ENCODE data around the gene GNAO1. TPM values are rescaled to one million over a fixed set of nuclear protein-coding genes. Genes with fewer than 3 reads are reported as not detected.

The GNAO1 gene
- total and polyA plus RNA-seq, 2 of the 13 experiments (the other 11 are each of a cell fraction or from before 2014, with no cell fraction given) = not detected

- no peak for TF ChIP-seq ZNF143 (CRISPR knock-in tag; IDR thresholded peaks at IDR 0.05)
- TF ChIP-seq PBX2 (CRISPR knock-in tag; IDR thresholded peaks at IDR 0.05) = no peak
- TF ChIP-seq KAT7 (CRISPR knock-in tag; IDR thresholded peaks at IDR 0.05; ENCODE audit: borderline replicate concordance) = no peak
Measured at GRCh38 chr16:56371660-56371937, 180.3 kb downstream of the GNAO1 start (continued).

DNA sequence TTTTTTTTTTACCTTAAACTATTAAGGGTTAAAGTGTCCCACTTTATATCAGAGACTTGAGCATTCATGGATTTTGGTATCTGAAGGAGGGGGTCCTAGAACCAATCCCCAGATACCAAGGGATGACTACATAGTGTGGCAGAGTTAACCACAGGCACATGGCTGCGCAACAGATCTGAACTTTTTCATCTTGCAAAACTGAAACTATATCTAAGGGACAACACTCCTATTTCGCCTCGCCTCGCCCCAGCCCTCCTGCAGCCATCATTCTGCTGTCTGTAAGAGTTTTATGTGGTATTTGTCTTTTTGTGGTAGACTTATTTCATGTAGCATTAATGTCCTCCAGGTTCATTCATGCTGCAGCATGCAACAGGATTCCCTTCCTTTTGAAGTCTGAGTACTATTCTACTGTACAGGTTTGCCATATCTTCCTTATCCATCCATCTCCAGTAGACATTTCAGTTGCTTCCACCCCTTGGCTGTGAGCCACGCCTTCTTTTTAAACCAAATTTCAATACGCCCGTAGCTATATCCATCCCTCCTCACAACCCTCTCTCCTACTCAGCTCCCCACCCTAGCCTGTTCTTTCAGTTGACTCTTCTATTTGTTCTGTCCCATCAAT is 180.8 kb downstream of the GNAO1 start:
- Histone ChIP-seq H2AFZ (ENCODE audit: low read length) (no peak overlapping the region), H4K20me1 (ENCODE audit: insufficient read depth, low read length) (no peaks in the 10 kb centered on the region), H3K9ac (ENCODE audit: insufficient read depth, low read depth, low read length) (no peak overlapping the region), H3K79me2 (ENCODE audit: insufficient read depth, low read length) (peaks cover 3% of the 10 kb centered on the region), H3K4me1 (ENCODE audit: insufficient read depth, low read length) (peaks cover 11% of the 10 kb centered on the region), H3K4me2 (ENCODE audit: low read depth, low read length) (no peak overlapping the region), H3K27ac (ENCODE audit: extremely low read length, insufficient read depth, low read length) (no peak overlapping the region), H3K9me3 (ENCODE audit: low read length) (no peaks in the 10 kb centered on the region), H3K4me3 (replicated peaks in 1 of 3; ENCODE audit: insufficient read depth in 1 of 3, low read depth in 2 of 3, low read length in 3 of 3) (no peak overlapping the region), H3K27me3 (ENCODE audit: control insufficient read depth in 1 of 2, insufficient read depth in 2 of 2, low read length in 2 of 2) (no peaks in the 10 kb centered on the region), H3K36me3 (replicated peaks in 1 of 2; ENCODE audit: control insufficient read depth in 1 of 2, insufficient read depth in 2 of 2, low read length in 2 of 2) (peaks cover 16 to 31% of the 10 kb centered on the region in 2 experiments)
- BruUV-seq (replicated peaks) = no TSS peak
- intact Hi-C loops (cut with micrococcal nuclease; ENCODE audit: unreplicated experiment) = no loop called here
- in situ Hi-C loops (cut with HindIII; ENCODE audit: extremely low pct_ligation_motif_present, low pct_unique_long_range_greater_than_20kb) = no loop called here
- ChIA-PET CTCF (ENCODE audit: low intra/inter-chr PET ratio, low total read pairs) (no interaction called here), POLR2A (no interaction called here)
- no peak for ATAC-seq
- FAIRE-seq = no peak
- WGBS (ENCODE audit: low lambda C conversion rate) = 96% methylated on average over 7 of the region's 7 CpGs
- no peak for DNase-seq (ENCODE audit: low spot score)
- TF ChIP-seq MATR3 (CRISPR knock-in tag; IDR thresholded peaks at IDR 0.05) = no peak
- TF ChIP-seq BRD4 (CRISPR knock-in tag; IDR thresholded peaks at IDR 0.05) = no peak
- no peak for TF ChIP-seq USF2 (IDR thresholded peaks at IDR 0.05; ENCODE audit: low read depth, low read length)
- TF ChIP-seq USF2 (CRISPR knock-in tag; IDR thresholded peaks at IDR 0.05; ENCODE audit: borderline replicate concordance) = no peak
- TF ChIP-seq, protein P1, sequence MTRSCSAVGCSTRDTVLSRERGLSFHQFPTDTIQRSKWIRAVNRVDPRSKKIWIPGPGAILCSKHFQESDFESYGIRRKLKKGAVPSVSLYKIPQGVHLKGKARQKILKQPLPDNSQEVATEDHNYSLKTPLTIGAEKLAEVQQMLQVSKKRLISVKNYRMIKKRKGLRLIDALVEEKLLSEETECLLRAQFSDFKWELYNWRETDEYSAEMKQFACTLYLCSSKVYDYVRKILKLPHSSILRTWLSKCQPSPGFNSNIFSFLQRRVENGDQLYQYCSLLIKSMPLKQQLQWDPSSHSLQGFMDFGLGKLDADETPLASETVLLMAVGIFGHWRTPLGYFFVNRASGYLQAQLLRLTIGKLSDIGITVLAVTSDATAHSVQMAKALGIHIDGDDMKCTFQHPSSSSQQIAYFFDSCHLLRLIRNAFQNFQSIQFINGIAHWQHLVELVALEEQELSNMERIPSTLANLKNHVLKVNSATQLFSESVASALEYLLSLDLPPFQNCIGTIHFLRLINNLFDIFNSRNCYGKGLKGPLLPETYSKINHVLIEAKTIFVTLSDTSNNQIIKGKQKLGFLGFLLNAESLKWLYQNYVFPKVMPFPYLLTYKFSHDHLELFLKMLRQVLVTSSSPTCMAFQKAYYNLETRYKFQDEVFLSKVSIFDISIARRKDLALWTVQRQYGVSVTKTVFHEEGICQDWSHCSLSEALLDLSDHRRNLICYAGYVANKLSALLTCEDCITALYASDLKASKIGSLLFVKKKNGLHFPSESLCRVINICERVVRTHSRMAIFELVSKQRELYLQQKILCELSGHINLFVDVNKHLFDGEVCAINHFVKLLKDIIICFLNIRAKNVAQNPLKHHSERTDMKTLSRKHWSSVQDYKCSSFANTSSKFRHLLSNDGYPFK (CRISPR knock-in tag; IDR thresholded peaks at IDR 0.05; ENCODE audit: borderline replicate concordance) = no peak
- TF ChIP-seq MBD4 (IDR thresholded peaks at IDR 0.05; ENCODE audit: borderline replicate concordance, low read length) = no peak
- no peak for TF ChIP-seq ZNF782 (CRISPR knock-in tag; IDR thresholded peaks at IDR 0.05; ENCODE audit: borderline replicate concordance)
- TF ChIP-seq ZMYM3 (CRISPR knock-in tag; IDR thresholded peaks at IDR 0.05) = no peak
- no peak for TF ChIP-seq RORA (CRISPR knock-in tag; IDR thresholded peaks at IDR 0.05)
- no peak for TF ChIP-seq ZNF382 (CRISPR knock-in tag; IDR thresholded peaks at IDR 0.05; ENCODE audit: borderline replicate concordance)
- TF ChIP-seq IKZF1 (IDR thresholded peaks at IDR 0.05) = no peak
- TF ChIP-seq PHF8 (CRISPR knock-in tag; IDR thresholded peaks at IDR 0.05) = no peak
- TF ChIP-seq BRCA1 (CRISPR knock-in tag; IDR thresholded peaks at IDR 0.05) = no peak
- TF ChIP-seq, protein P2, sequence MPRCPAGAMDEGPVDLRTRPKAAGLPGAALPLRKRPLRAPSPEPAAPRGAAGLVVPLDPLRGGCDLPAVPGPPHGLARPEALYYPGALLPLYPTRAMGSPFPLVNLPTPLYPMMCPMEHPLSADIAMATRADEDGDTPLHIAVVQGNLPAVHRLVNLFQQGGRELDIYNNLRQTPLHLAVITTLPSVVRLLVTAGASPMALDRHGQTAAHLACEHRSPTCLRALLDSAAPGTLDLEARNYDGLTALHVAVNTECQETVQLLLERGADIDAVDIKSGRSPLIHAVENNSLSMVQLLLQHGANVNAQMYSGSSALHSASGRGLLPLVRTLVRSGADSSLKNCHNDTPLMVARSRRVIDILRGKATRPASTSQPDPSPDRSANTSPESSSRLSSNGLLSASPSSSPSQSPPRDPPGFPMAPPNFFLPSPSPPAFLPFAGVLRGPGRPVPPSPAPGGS (CRISPR knock-in tag; IDR thresholded peaks at IDR 0.05) = no peak
- no peak for TF ChIP-seq ZNF138 (CRISPR knock-in tag; IDR thresholded peaks at IDR 0.05; ENCODE audit: low read depth)

Measured in HepG2 (cell line).